DMS 273 treated with DMSO at 0.1 percent for 48 hours (cell line): ENCODE results near the gene ANTXR1.
"Not testable (repeated sequence)": the region's sequence is repeated elsewhere in the genome, so short reads cannot be mapped to it uniquely, and the experiment has no call there.

Experiments
- DNase-seq: peaks from one replicate; lab custom pipeline; 2025; lab: John Stamatoyannopoulos, UW

The ANTXR1 gene

DNA sequence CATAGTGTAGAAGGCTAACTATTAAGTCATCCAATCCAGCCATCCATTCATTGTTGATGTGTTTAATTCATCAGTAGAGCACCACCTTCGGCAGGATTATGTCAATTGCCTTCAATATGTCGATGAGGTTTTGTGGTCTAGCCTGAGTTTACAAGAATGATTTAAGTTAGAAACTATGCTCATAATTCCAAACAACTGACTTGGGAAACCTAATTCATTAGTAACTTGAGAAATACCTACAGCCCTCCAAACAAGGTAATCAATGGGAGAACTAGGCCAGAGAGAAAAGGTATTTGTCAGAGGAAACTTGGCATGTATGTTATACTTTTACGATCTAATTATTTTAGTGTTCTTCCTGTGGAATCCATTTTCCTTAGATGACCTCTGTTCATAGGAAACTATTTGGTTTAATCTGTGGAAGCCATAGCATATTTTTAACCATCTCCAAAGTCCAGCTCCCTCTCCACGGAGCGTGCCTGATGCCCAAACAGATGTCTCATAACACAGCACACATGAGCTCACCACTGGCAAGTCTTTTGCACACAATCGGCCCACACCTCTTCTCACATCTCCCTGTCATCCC is 225.6 kb downstream of the ANTXR1 start:
- no peak for DNase-seq

GRCh38 chr2:69241093-69241492 is 228.1 kb downstream of the ANTXR1 start:
- peak; percentile 61 for DNase-seq

DNA sequence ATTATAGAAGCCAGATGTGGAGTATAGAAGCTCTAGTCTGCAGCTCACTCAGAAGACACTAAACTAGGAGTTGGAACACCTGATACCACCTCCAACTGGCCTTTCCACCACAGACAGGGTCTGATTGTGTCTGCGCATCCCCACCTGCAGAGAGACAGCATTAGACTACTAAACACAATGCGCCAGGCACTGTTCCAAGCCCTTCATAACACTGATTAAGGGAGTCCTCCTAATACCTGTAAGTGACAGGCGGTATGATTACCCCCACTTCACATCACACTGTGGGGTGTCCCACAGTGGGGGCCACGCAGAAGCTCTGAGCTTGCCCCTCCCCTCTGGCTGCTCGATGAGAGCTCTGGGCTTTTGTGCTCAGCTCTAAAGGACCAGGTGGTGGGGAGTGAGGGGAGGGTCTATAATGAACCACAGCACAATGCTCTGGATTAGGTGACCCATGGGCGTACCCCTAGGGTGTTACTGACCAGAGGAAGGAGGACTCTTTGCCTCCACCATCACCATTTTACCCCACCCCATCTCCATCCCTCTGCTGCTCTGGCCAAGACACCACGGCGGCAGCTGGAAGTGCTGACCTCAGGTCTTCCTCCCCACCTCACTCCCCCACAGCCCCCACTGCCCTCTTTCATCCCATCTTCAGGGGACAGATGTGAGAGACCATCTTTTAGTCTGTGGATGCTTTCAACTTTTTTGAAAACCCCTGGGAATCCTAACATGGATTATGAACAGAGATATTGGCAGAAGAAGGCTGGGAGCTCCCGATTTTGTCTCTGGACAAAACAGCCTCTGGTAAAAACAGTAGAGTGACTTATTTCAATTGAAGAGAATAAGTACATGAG is 228.9 kb downstream of the ANTXR1 start:
- no peak for DNase-seq

- no peak for DNase-seq
These were observed 229.7 kb downstream of the ANTXR1 start for GRCh38 chr2:69242651-69243051.

- DNase-seq = no peak
These were observed 230.7 kb downstream of the ANTXR1 start for GRCh38 chr2:69243652-69244051.

DNA sequence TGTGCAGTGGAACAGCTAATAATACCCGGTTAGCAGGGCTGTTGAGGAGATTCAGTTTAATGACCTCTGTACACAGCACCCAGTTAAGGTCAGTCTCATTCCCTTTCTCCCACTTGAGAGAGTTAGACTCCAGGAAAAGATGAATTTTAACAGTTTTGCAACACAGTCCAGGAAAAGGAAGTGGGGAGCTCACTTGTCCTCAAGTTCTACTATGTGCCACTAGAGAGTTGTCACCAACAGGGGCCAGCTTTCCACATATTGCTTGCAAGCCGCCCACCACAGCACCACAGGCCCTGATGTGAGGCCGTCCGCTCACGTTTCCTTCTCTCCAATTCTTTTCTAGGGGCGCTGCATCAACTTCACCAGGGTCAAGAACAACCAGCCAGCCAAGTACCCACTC is 231.9 kb downstream of the ANTXR1 start:
- DNase-seq = no peak

DNA sequence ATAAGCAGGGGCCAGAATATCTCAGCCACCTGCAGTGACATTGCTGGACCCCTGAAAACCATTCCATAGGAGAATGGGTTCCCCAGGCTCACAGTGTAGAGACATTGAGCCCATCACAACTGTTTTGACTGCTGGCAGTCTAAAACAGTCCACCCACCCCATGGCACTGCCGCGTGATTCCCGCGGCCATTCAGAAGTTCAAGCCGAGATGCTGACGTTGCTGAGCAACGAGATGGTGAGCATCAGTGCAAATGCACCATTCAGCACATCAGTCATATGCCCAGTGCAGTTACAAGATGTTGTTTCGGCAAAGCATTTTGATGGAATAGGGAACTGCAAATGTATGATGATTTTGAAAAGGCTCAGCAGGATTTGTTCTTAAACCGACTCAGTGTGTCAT is 234.6 kb downstream of the ANTXR1 start:
- DNase-seq = no peak

- DNase-seq = no peak
These were observed 235.3 kb downstream of the ANTXR1 start for GRCh38 chr2:69248232-69248631.

- no peak for DNase-seq
These were observed 238.0 kb downstream of the ANTXR1 start for GRCh38 chr2:69250981-69251380.

DNA sequence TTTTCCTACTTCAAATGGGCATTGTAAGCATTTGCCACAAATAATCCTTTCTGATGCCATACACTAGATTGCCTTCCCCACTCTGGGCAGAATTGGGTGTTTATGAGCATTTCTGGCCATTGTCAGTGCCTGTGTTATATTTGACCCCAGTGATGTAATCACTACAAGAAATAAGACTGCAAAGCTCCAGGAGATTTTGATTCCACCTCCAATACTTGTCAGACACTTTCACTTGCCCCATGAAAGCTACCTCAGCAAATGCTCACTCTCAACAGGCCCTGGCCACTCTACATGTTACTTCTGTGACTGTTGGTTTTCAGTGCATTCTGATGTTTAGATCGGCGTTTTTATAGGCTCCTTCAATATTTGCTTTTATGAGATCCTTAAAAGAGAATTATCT is 239.0 kb downstream of the ANTXR1 start:
- no peak for DNase-seq

GRCh38 chr2:69253112-69253511 is 240.1 kb downstream of the ANTXR1 start:
- no peak for DNase-seq

GRCh38 chr2:69253611-69254301 is 240.8 kb downstream of the ANTXR1 start:
- no peak for DNase-seq

- no peak for DNase-seq
These were observed 242.8 kb downstream of the ANTXR1 start for GRCh38 chr2:69255760-69256159.

GRCh38 chr2:69259994-69260591 is 247.1 kb downstream of the ANTXR1 start:
- not testable (repeated sequence) for DNase-seq

GRCh38 chr2:69260666-69261065 is 247.7 kb downstream of the ANTXR1 start:
- DNase-seq = no peak

DNA sequence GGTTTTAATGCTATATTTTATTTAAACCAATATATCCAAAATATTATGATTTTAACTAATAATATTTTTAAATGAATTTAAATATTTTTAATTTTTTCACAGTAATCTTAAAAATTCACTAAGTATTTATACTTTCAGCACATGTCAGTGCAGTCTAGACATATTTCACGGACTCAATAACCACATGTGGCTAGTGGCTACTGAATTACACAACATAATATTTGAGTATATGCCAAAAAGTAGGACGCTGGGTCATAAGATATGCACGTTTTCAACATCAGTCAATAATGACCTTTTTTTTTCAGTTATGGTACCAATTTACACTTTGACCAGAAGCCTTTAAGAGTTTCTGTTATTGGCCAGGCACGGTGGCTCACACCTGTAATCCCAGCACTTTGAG is 256.4 kb downstream of the ANTXR1 start:
- DNase-seq = no peak

DNA sequence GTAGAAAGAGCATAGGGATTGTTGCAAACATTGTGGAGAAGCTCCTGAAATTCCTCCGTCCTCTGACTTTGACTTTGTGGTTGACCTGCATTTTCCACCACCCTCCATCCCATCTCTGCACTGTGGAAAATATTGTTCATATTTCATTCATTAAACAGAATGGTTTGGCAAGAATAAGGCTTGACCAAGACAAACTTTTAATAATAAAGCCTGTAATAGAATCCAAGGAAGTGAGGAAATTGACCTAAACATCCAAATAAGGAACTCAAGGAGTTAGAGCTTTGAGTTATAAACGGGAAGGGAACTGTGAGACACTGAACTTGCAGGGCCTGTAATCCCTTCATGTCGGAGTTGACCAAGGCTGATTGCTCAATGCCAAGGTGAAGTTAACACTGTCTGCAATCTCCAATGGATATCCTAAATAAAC is 258.9 kb downstream of the ANTXR1 start:
- no peak for DNase-seq

GRCh38 chr2:69272803-69273471 is 260.0 kb downstream of the ANTXR1 start:
- no peak for DNase-seq

DNA sequence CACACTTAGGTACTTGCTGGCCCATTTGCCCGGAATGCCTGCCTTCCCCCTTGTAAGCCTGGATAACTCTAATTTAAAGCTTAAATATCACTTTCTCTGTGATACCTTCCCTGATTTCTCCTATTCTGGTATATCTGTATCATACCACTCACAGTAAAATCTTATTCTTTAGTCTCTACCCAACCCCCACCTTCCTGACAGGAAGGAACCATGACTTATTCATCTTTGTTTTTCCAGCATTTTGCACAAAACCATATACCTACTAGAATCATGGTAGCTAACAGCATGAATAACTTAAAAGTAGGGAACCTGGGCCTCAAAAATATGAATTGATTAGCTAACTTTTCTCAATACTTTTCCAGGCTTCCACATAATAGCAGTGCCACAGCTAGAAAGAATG is 262.5 kb downstream of the ANTXR1 start:
- no peak for DNase-seq

DNA sequence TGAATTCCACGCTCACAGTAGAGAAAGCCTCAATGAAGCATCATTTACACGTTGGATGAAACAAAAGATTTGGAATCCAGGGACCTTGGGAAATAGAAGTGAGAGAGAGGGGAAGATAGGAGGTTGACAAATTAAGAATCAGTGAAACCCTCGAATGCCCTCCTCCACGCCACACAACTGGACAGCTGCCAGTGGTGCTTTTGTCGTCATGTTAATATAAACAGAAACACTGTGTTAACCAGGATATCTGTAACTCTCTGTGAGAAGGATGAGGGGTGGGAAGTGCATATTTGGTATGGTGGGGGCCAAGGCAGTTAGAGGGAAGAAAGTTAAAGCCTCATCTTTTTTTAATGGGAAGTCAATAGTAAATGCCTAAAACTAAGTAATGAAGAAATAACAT is 265.4 kb downstream of the ANTXR1 start:
- no peak for DNase-seq

DNA sequence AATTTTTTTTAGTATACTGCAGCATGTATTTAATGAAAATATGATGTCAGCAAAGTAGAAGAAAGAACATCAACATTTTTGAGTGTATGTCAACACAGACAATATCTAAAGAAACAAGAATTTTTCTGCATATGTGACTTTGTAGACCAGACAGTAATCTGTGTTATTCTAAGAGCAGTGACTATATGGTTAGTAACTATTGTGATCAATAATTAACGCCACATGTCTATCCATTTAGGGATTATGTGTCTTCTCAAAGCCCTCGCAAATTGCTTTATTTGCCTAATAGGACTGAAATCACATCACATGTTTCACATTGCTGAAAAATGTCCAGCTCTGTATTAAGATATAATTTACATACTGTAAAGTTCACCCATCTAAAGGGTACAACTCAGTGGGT is 266.2 kb downstream of the ANTXR1 start:
- DNase-seq = no peak
